Measurements from ENCODE around the gene NOL8. TPM values are rescaled to one million over a fixed set of nuclear protein-coding genes. Genes with fewer than 3 reads are reported as not detected.

Gene NOL8
- total and polyA plus RNA-seq, 4 donors, result 5.3 to 21.2 (median 12.8) TPM

GRCh38 chr9:92293075-92293354 lies 32.1 kb downstream of the NOL8 start:
- peaks cover 10 to 22% (median 15%) of the 10 kb centered on the region in 4 donors for H3K4me1 ChIP-seq (ENCODE audit: control insufficient read depth in 4 of 4, insufficient read depth in 4 of 4, low read length in 3 of 4)

More at GRCh38 chr9:92293075-92293354, 32.1 kb downstream of the NOL8 start:
- H3K4me3 ChIP-seq (ENCODE audit: low read depth in 1 of 3, low read length in 3 of 3), result peak overlapping the region; percentile 64 to 89 (median 88)
- H3K27me3 ChIP-seq (ENCODE audit: control insufficient read depth in 4 of 4, insufficient read depth in 4 of 4, low read length in 3 of 4), result no peaks in the 10 kb centered on the region
- WGBS, result 1% methylated on average over 5 of the region's 5 CpGs
- H3K9ac ChIP-seq (ENCODE audit: low read depth in 1 of 2, low read length in 2 of 2), result peak overlapping the region in 1 of 2 donors; percentile 83
- no peaks in the 10 kb centered on the region for H3K9me3 ChIP-seq (ENCODE audit: control insufficient read depth in 4 of 4, low read length in 3 of 4)
- peaks cover 0 to 11% (median 6%) of the 10 kb centered on the region in 4 donors for H3K36me3 ChIP-seq (ENCODE audit: control insufficient read depth in 4 of 4, insufficient read depth in 3 of 4, low read depth in 1 of 4, low read length in 3 of 4)
- H3K27ac ChIP-seq (ENCODE audit: low read depth in 1 of 2, low read length in 2 of 2), result peak overlapping the region in 1 of 2 donors; percentile 45
- TF ChIP-seq FOXA2 (IDR thresholded peaks at IDR 0.05) (no peak), ZBTB33 (IDR thresholded peaks at IDR 0.05) (no peak), NR2F2 (IDR thresholded peaks at IDR 0.05) (no peak), YY1 (IDR thresholded peaks at IDR 0.05) (no peak), CTCF (IDR thresholded peaks at IDR 0.05; ENCODE audit: low read depth, low read length, missing input control) (no peak), JUND (IDR thresholded peaks at IDR 0.05) (no peak), HNF4G (IDR thresholded peaks at IDR 0.05) (no peak), RAD21 (IDR thresholded peaks at IDR 0.05) (no peak), RXRA (IDR thresholded peaks at IDR 0.05) (no peak), TAF1 (conservative IDR thresholded peaks at IDR 0.05) (no peak), ATF3 (IDR thresholded peaks at IDR 0.05) (no peak), SP1 (IDR thresholded peaks at IDR 0.05) (no peak), EGR1 (IDR thresholded peaks at IDR 0.05; ENCODE audit: low read depth in 2 of 2) (no peak), REST (IDR thresholded peaks at IDR 0.05) (no peak), FOXA1 (IDR thresholded peaks at IDR 0.05) (no peak), HNF4A (conservative IDR thresholded peaks at IDR 0.05) (no peak), GABPA (IDR thresholded peaks at IDR 0.05 in 1 of 2, conservative IDR thresholded peaks at IDR 0.05 in 1 of 2) (no peak), MAX (IDR thresholded peaks at IDR 0.05) (no peak)
- DNase-seq (ENCODE audit: low spot score), result no peak

All from liver (tissue), 9 donors.